HG03280 (cell line): ENCODE measurements around the gene PRKCE.

Experiments
- ATAC-seq: cut with Tn5 transposase; IDR thresholded peaks from one replicate; pipeline ENCODE4 v1.9.1; 2021; ENCODE audit warnings: mild to moderate bottlenecking, moderate library complexity; ENCODE audit not compliant: unreplicated experiment

The PRKCE gene

GRCh38 chr2:45826884-45827635, 175.6 kb downstream of the PRKCE start:
- ATAC-seq = no peak

GRCh38 chr2:45830322-45830721, 178.8 kb downstream of the PRKCE start:
- no peak for ATAC-seq

GRCh38 chr2:45833301-45833967, 182.0 kb downstream of the PRKCE start:
- peak; percentile 31 for ATAC-seq

GRCh38 chr2:45833968-45834344, 182.5 kb downstream of the PRKCE start:
- ATAC-seq = peak; percentile 85

GRCh38 chr2:45834372-45834771, 182.9 kb downstream of the PRKCE start:
- ATAC-seq = no peak

- ATAC-seq = no peak
Measured at GRCh38 chr2:45834858-45835257, 183.4 kb downstream of the PRKCE start.

GRCh38 chr2:45836316-45836715, 184.8 kb downstream of the PRKCE start:
- ATAC-seq = no peak

GRCh38 chr2:45836740-45837139, 185.3 kb downstream of the PRKCE start:
- ATAC-seq = no peak

GRCh38 chr2:45837812-45838341, 186.4 kb downstream of the PRKCE start:
- ATAC-seq = no peak

GRCh38 chr2:45839508-45840251, 188.2 kb downstream of the PRKCE start:
- ATAC-seq = no peak

- no peak for ATAC-seq
Measured at GRCh38 chr2:45840481-45840880, 189.0 kb downstream of the PRKCE start.

GRCh38 chr2:45841752-45842407, 190.4 kb downstream of the PRKCE start:
- ATAC-seq = no peak

GRCh38 chr2:45843136-45843535, 191.7 kb downstream of the PRKCE start:
- no peak for ATAC-seq

- no peak for ATAC-seq
Measured at GRCh38 chr2:45844796-45845457, 193.5 kb downstream of the PRKCE start.

GRCh38 chr2:45845566-45845965, 194.1 kb downstream of the PRKCE start:
- no peak for ATAC-seq

GRCh38 chr2:45849491-45850283, 198.2 kb downstream of the PRKCE start:
- ATAC-seq = no peak

GRCh38 chr2:45850558-45850957, 199.1 kb downstream of the PRKCE start:
- no peak for ATAC-seq

GRCh38 chr2:45851111-45851510, 199.6 kb downstream of the PRKCE start:
- ATAC-seq = no peak

GRCh38 chr2:45851576-45852304, 200.3 kb downstream of the PRKCE start:
- no peak for ATAC-seq
